GM20000 (cell line): Measurements from ENCODE around the gene HSF2BP.
"Not testable (repeated sequence)": the region's sequence is repeated elsewhere in the genome, so short reads cannot be mapped to it uniquely, and the experiment has no call there.

Experiments
- DNase-seq: peaks from one replicate; pipeline ENCODE4 v3.0.0; 2012; ENCODE audit warnings: low spot score
- CTCF ChIP-seq: IDR thresholded peaks from 2 replicates; pipeline ENCODE4 v1.5.1; 2012; ENCODE audit warnings: mild to moderate bottlenecking, control low read depth; ENCODE audit errors: extremely low read depth, missing control alignments

Gene HSF2BP

DNA sequence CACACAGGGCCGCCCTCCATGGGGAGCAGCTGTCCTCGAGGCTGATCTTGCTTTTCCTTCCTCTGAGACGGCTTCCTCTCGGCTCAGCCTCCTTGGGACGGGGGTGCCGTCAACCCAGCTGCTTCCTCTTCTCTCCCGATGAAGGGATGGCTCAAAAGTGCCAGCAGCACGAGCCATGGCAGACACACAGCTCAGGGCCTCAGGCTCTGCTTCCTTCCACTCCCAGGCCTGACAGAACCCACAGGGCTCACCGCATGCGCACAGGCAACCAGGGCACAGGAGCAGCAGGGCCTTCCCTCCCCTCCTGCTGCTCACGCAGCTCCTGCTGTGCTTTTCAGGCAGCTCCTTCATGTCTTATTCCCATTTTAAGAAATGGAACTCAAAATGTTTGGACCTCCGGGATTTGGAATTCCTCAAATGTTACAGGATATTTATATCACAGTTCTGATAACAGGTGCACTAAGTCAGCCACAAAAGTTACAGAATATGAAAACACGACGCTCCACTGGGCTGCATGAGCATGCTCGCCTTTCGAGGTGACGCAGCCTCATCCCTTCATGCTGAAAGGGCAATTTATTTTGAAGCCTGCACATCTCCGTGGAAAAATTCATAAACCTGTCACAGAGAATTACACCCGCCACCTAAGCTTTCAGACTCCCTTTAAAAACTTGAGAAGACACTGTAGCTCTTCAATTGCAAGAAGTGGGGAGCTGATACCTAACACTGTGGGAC lies 84.4 kb downstream of the HSF2BP start:
- no peak for TF ChIP-seq CTCF
- no peak for DNase-seq

DNA sequence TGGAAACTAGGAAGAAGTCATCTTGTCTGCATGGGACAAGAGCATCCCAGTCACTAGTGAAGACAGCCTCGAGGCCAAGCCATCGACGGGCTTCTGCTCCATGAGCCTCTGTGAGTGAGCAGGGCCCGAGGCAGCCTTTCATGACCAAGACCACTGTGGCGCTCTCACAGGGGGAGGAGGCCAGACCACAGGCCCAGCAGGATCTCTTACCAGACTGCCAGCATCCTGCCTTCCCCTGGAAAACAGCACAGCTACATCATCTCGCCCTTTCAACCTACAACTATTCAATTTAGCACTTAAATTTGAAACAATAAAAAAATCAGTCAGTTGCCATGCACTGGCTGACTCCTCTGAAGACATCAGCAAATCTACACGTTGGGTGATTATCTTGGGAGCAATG lies 85.4 kb downstream of the HSF2BP start:
- no peak for DNase-seq
- TF ChIP-seq CTCF: no peak

DNA sequence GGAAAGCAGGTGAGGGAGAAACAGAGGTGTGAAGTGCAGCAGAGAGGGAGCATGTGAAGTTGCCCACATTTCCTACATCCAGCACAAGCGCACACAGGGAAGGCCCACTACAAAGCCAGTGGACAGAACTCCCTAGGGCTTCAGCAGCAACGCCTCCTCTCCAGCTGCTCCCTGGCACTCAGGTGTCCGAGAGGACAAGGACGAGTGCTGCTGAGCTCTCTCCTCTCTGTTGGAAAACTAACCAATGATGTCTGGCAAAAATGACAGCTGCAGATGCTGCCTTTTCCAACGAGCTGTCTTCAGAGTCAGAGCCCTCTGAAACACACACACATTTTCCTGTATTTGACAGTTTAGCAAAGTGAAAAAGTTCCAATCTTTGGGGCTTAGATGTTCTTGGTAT lies 86.8 kb downstream of the HSF2BP start:
- TF ChIP-seq CTCF: no peak
- no peak for DNase-seq

- no peak for DNase-seq
- no peak for TF ChIP-seq CTCF
Measured at GRCh38 chr21:43571976-43572375, 87.3 kb downstream of the HSF2BP start.

GRCh38 chr21:43570195-43570594 lies 89.1 kb downstream of the HSF2BP start:
- not testable (repeated sequence) for DNase-seq

DNA sequence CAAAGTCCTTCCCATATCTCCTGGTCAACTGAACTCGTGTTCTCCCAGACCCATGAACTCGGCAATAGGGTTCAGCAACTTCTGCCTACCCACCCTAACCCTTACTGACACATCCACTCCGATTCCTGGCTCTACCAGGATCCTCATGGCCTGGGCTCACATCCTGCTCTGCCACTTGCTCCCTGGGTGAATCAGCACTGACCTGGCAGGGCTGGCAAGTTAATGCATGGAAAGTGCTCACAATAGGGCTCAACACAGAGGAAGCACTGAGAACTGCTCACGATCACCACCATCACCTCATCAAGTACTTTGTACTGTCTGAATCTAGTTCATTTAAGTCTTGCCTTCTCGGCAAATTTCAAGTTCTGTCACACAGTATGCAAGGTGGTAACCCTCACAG lies 96.8 kb downstream of the HSF2BP start:
- not testable (repeated sequence) for DNase-seq

- DNase-seq: not testable (repeated sequence)
Measured at GRCh38 chr21:43540561-43540960, 118.7 kb downstream of the HSF2BP start.

DNA sequence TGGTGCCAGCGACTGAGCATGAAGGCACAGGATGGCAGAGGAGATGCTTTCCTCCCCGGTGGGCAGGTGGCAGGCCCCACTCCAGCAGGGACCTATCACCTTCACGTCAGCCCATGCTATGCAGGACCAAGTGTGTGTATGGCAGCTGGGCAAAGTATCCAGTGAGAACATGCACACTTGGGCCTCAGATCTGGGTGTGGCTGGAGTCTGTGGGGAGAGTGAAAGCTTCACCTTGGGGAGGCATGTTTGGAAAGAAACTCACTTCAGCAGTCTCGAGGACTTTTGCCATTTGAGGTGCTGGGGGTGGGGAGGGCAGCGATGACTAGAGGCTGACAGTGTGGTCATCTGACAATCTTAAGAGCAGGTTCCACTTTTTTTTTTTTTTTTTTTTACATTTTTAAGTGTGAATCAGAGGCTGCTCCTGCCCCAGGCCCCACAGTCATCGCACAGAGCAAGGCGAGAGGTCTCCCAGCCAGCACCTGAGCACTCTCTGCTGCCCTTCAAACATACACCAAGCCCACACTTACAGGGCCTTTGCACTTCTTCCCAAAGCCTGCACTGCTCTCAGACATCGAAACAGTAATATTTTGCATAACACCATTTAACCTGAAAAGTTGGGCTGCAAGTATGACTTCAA lies 136.7 kb downstream of the HSF2BP start:
- DNase-seq: not testable (repeated sequence)

DNA sequence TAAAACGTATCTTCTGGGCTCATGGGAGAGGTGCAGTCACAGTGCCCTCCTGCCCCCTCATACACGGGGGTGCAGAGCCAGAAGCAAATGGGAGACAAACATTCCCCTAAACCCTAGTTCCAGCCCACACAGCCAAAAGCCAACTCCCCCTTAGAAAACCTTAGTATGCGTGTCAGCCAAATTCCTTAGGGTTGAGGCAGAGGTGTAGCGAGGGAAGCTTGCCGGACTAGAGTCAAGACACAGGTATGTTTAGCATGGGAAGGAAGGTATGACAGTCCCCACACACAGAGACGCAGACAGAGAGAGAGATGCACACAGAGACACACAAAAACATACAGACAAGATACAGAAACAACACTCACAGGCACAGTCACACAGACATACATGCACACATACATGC lies 141.6 kb downstream of the HSF2BP start:
- DNase-seq: not testable (repeated sequence)

- not testable (repeated sequence) for DNase-seq
Measured at GRCh38 chr21:43516860-43517627, 142.2 kb downstream of the HSF2BP start.

DNA sequence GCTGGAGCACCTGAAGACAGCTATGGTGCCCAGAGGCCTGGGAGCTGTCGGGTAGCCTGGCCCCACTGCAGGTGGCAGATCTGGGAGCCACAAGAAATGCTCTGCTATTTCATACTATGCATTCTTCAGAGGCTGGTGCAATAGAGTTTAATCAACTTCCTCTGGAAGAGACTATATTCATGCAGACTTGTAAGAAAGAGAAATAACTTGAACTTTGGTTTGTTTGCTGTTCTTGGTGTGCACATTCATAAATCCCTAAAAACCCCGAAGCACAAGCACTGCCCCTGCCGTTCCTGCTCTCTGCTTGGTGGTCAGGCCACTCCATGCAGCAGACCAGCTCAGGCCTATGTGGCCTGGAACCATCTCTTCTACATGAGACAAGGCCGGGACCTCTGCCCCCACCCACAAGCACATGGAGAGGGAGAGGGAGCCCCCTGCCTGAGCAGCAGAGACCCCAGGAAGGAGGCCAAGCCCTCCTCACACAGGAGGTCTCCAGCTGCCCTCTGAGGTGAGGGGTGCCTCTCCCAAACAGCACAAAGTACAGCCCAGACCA lies 142.9 kb downstream of the HSF2BP start:
- not testable (repeated sequence) for DNase-seq

GRCh38 chr21:43514834-43515233 lies 144.5 kb downstream of the HSF2BP start:
- DNase-seq: not testable (repeated sequence)

DNA sequence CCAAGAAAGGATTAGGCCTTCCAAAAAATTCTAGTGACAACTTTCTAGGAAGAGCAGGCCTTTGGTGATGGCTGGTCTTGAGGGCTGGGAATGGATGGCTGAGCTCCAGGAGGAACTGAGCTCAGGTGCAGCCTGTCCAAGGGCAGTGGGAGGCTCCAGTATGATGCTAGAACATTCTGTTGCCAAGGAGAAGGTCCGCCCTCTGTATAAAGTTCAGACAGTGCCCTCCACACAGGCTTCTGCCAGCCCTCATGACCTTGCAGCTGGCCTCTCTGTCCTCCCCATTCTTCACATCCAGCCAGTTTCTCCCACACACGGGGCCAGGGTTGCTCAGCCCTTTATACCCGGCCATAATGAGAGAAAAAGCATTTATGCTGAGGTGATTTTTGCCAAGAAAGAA lies 146.3 kb downstream of the HSF2BP start:
- DNase-seq: not testable (repeated sequence)

DNA sequence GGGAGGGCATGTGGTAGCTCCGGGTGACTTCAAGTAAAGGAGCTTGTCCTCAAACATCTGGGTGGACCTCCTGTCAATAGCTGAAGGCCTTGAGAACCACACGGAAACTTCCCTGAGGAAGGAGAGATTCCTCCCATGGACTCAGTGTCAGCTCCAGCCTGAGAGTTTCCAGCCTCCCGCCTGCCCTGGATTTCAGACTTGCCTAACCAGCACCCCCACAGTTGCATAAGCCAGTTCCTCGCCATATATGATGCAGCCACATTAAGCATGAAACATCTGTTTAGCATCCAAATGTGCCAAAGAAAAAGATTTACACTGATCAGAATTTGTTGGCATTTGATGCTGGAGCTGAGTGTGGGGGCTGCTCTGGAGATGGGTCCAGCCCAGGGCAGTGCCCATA lies 148.1 kb downstream of the HSF2BP start:
- not testable (repeated sequence) for DNase-seq

- not testable (repeated sequence) for DNase-seq
Measured at GRCh38 chr21:43510669-43511068, 148.6 kb downstream of the HSF2BP start.

GRCh38 chr21:43503892-43504291 lies 155.4 kb downstream of the HSF2BP start:
- not testable (repeated sequence) for DNase-seq
